Hematopoietic multipotent progenitor cell treated with erythropoietin and hydrocortisone succinate and interleukin-3 and kit ligand, for 17 days (in vitro differentiated cells): ENCODE results near the gene ALPL.

Experiments
- DNase-seq: peaks from one replicate; pipeline ENCODE4 v3.0.0-alpha.2; 2015; ENCODE audit warnings: low spot score

The ALPL gene

GRCh38 chr1:21530368-21531016 is 21.3 kb downstream of the ALPL start:
- no peak for DNase-seq

- DNase-seq, result peak; percentile 62
Measured at GRCh38 chr1:21531241-21531640, 22.0 kb downstream of the ALPL start.

GRCh38 chr1:21532496-21532895 is 23.3 kb downstream of the ALPL start:
- DNase-seq, result no peak

- DNase-seq, result no peak
Measured at GRCh38 chr1:21532992-21533534, 23.8 kb downstream of the ALPL start.

GRCh38 chr1:21534146-21534545 is 24.9 kb downstream of the ALPL start:
- DNase-seq, result no peak

GRCh38 chr1:21534674-21535378 is 25.6 kb downstream of the ALPL start:
- peak; percentile 62 for DNase-seq

GRCh38 chr1:21536218-21536617 is 27.0 kb downstream of the ALPL start:
- DNase-seq, result no peak

- DNase-seq, result no peak
Measured at GRCh38 chr1:21537511-21537931, 28.3 kb downstream of the ALPL start.

GRCh38 chr1:21537932-21538630 is 28.9 kb downstream of the ALPL start:
- DNase-seq, result no peak

GRCh38 chr1:21539933-21540332 is 30.7 kb downstream of the ALPL start:
- DNase-seq, result no peak

- DNase-seq, result no peak
Measured at GRCh38 chr1:21541329-21541728, 32.1 kb downstream of the ALPL start.

- no peak for DNase-seq
Measured at GRCh38 chr1:21541835-21542234, 32.6 kb downstream of the ALPL start.

GRCh38 chr1:21543598-21543997 is 34.4 kb downstream of the ALPL start:
- DNase-seq, result no peak

- DNase-seq, result no peak
Measured at GRCh38 chr1:21544095-21544494, 34.9 kb downstream of the ALPL start.

GRCh38 chr1:21546122-21546825 is 37.1 kb downstream of the ALPL start:
- no peak for DNase-seq

GRCh38 chr1:21547876-21548275 is 38.7 kb downstream of the ALPL start:
- no peak for DNase-seq

- DNase-seq, result no peak
Measured at GRCh38 chr1:21550097-21550496, 40.9 kb downstream of the ALPL start.

GRCh38 chr1:21550866-21551475 is 41.7 kb downstream of the ALPL start:
- no peak for DNase-seq

- DNase-seq, result no peak
Measured at GRCh38 chr1:21552715-21553114, 43.5 kb downstream of the ALPL start.

- DNase-seq, result no peak
Measured at GRCh38 chr1:21553116-21553926, 44.1 kb downstream of the ALPL start.
